Myocyte (in vitro differentiated cells): ENCODE data around the gene RANBP1. TPM values are rescaled to one million over a fixed set of nuclear protein-coding genes. Genes with fewer than 3 reads are reported as not detected.
"Not testable (repeated sequence)": the region's sequence is repeated elsewhere in the genome, so short reads cannot be mapped to it uniquely, and the experiment has no call there.

Experiments used
- DNase-seq: peaks from one replicate; pipeline ENCODE4 v3.0.0-alpha.2; 2012; ENCODE audit warnings: low read depth
- total RNA-seq: library from RNA; depleted of rRNA; stranded (reverse); fragments of >200 nt; gene quantifications from 2 replicates; pipeline ENCODE4 v1.2.3, GENCODE V29; 2014

The RANBP1 gene
- total RNA-seq, 1 donor from 2014 or later: 239 TPM

DNA sequence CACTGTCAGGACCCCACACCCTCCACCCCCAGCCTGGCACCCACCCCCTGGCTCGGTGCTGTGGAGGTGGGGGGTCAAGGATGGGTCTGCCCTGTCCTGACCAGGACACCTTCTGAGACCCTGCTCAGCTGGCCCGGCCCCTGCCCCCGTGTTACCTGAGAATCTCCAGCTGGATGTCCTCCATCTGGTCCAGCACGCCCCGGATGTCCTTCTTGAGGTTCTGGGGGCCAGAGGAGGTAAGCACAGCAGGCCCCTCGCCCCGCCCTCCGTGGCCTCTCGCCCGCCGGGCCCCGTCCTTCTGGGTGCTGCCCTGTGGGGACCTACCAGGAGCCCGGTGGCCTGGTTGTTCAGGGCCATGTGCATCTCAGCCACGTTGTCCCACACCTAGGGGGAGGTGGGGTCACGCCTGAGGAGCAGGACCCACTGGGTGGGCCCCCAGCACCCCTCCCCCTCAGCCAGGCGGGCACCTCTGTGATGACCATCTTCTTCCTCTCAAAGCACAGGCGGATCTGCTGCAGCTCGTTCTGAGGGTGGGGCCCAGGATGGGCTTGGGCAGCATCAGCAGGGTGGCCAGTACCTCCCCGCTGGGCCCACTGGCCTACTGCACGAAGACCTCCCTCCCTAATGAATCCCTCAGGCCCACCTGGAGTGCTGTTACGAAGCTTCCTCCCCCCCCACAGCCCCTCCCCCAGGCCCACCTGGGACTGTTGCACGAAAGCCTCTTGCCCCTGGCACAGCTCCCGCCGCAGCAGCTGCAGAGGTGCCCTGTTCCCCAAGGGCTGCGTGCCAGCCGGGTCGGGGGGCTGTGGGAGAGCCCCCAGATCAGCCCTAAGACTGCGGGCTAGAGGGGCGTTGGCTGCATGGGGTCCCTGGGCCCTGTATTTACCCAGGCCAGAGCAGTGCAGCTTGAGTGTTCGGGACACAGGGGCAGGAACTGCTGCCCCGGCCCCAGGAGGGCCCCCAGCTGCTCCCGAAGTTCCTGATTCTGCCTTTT lies 33.6 kb downstream of the RANBP1 start:
- no peak for DNase-seq

- no peak for DNase-seq
Measured at GRCh38 chr22:20150381-20151275, 34.7 kb downstream of the RANBP1 start, which contains the start of gene CCDC188. TSS of gene CCDC188 (minus strand) at chr22:20151055. CDS start at chr22:20150986, 69 bp downstream.

- DNase-seq: no peak
Measured at GRCh38 chr22:20151276-20151588, 35.3 kb downstream of the RANBP1 start.

DNA sequence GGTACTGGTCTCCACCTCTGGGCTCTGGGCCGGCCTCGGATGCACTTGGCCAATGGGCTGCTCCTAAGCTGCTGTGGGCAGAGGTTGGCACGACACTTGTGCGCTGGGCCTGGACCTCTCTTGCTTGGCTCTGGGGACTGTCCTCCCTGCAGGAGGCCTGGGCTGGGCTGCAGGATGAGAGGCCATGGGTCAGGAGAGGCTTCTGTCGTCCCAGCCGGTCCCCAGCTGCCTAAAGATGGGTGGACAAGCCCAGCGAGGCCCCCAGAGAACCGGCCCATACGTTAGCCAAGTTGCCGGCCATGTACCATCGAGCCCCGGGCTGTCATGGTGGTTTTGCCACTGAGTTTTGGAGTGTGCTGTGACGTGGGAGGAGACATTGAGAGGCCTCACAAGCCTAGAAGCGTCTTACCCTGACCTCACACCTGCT lies 36.6 kb downstream of the RANBP1 start:
- DNase-seq: no peak

GRCh38 chr22:20153945-20154344 lies 38.0 kb downstream of the RANBP1 start:
- DNase-seq: no peak

GRCh38 chr22:20154602-20155187 lies 38.8 kb downstream of the RANBP1 start:
- DNase-seq: no peak

- peak; percentile 45 for DNase-seq
Measured at GRCh38 chr22:20155330-20156041, 39.6 kb downstream of the RANBP1 start.

DNA sequence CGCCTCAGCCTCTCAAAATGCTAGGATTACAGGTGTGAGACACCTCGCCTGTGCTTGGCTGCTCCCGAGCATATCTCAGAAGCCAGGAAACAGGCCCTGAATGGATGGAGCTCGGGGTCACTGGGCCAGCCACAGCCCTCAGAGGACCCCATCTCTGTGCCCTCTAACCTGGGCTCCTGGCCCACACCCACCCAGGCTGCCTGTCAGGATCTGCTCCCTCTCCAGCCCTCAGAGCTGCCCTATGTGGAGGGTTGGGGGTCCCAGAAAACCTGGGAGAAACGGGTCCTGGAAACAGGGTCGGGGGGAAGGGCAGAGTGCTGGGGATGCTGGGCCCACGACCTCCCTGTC lies 40.1 kb downstream of the RANBP1 start:
- no peak for DNase-seq

DNA sequence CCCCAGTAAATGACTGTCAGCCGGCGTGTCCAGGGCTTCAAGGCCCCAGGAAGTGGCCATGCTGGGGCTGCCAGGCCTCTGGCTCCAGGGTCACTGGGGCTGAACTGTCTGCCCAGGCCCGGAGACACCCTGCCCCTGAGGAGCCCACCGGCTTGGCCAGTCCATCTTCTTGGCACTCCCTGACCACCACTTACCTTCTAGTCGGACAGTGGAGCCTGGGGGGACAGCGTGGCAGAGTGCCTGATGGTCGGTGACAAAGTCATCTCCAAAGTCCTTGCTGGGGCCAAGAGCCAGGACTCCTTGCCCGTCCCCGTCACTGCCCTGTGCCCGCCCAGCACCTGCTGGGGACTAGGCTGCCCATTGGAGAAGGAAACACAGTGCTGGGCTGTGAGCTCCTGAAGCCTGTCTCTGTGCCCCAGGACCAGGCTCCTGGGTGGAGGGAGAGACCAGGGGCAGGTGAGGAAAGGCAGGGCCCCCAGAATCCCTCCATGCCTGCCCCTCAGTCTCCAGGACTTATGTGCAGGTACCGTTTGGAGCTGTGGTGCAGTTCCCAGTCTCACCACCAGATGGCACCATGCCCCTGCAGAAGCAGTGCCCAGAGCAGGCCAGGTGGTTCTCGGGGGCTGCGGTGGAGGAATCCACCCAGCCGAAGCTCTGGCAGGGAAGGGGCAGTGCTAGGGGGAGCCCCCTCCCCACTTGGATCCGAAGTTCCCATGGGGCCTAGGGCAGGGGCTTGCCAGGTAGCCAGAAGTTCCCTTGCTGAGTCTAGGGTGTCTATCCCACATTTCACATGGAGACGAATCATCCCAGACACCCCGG lies 40.9 kb downstream of the RANBP1 start:
- peak; percentile 67 for DNase-seq

DNA sequence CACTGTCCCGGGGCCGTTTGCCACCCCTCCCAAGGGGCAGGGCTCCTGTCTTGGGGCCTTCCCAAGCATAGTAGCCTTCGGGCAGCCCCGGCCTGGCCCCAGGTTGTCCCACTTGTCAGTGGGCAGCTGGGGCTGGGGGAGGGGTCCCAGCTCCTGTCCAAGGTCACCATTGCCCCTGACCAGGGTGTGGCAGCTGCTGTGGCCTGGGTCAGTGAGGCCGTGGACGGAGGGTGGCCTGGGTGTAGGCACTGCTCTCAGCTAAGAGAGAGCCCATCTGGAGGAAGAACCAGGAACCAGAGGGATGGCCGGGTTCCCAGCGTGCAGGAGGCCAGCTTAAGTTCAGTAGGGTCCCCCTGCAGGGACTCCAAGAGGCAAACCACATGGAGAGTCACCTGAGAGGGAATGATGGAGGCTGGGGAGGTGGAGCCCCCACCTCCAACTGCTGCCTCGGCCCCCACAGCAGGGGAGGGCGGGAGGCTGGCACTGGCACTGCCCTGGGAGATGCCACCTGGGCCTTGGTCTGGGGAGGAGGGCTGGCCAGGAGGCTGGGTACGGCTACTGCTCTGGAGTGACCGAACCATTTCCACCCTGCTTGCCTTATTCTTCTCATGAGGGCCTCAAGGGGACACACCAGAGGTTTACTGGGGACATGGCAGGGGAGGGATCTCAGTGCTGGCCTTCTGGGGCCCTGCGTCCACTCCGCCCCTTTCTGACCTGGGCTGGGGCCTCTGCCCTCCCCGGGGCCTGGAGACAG lies 41.7 kb downstream of the RANBP1 start:
- DNase-seq: no peak

GRCh38 chr22:20158391-20159036 lies 42.6 kb downstream of the RANBP1 start:
- DNase-seq: no peak

- no peak for DNase-seq
Measured at GRCh38 chr22:20159076-20159475, 43.2 kb downstream of the RANBP1 start.

- not testable (repeated sequence) for DNase-seq
Measured at GRCh38 chr22:20159531-20159930, 43.6 kb downstream of the RANBP1 start.

GRCh38 chr22:20160041-20160440 lies 44.1 kb downstream of the RANBP1 start:
- DNase-seq: no peak

DNA sequence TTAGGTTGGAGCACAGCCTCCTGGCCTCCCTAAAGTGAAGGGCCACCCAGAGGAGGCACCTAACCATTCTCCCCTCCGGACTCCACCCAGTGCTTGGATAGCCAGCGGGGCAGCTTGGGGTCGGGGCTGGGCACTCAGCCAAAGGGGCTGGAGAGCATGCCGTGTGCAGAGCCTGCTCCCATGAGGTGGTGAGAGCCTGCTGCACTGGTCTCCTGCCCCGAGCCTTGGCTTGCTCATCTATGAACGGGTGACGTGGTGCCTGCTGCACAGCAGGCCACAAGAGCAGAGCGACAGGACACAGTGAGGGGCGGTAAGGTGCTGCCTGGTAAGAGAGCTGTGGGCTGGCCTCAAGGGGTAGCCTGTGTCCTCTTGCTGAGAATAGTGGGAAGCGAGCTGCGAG lies 49.0 kb downstream of the RANBP1 start:
- no peak for DNase-seq

GRCh38 chr22:20165421-20165820 lies 49.5 kb downstream of the RANBP1 start:
- no peak for DNase-seq

- no peak for DNase-seq
Measured at GRCh38 chr22:20165913-20166312, 50.0 kb downstream of the RANBP1 start.

- DNase-seq: no peak
Measured at GRCh38 chr22:20166703-20167102, 50.8 kb downstream of the RANBP1 start.
